HG03520 (cell line): ENCODE results near the gene CASP8.

ENCODE experiments used
- ATAC-seq: cut with Tn5 transposase; IDR thresholded peaks from one replicate; pipeline ENCODE4 v1.9.1; 2021; ENCODE audit warnings: mild to moderate bottlenecking, moderate library complexity; ENCODE audit not compliant: unreplicated experiment

The CASP8 gene

DNA sequence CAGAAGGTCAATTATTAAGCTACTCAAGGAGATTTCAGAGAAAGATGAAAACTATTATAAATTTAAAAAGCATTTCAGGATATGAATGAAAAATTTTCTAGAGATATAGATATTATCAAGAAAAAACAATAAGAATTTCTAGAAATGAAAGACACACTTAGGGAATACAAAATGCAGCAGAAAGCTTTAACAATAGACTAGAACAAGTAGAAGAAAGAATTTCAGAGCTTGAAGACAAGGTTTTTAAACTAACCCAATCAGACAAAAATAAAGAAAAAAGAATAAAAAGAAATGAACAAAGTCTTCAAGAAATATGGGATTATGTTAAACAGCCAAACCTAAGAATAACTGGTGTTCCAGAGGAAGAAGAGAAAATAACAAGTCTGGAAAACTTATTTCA, 62.4 kb downstream of the CASP8 start:
- ATAC-seq, result no peak

DNA sequence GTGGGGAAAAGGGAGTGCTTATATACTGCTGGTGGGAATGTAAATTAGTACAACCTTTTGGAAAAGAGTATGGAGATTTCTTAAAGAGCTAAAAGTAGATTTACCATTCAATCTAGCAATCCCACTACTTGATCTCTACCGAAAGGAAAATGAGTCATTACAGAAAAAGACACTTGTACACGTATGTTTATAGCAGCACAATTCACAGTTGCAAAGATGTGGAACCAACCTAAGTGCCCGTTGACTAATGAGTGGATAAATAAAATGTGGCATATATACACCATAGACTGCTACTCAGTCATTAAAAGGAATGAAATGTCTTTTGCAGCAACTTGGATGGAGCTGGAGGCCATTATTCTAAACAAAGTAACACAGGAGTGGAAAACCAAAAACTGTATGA, 67.3 kb downstream of the CASP8 start:
- ATAC-seq, result no peak

DNA sequence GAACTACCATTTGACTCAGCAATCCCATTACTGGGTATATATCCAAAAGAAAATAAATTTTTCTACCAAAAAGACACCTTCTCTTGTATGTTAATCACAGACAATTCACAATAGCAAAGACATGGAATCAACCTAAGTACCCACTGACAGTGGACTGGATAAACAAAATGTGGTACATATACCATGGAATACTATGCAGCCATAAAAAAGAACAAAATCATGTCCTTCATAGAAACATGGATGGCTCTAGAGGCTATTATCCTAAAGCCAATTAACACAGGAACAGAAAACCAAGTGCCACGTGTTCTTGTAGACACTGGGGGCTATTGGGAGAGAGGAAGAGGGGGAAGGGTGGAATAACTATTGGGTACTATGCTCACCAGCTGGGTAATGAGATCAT, 69.1 kb downstream of the CASP8 start:
- ATAC-seq, result no peak
